GM18505 (cell line): ENCODE results near the gene NLRX1.
"Not testable (repeated sequence)": the region's sequence is repeated elsewhere in the genome, so short reads cannot be mapped to it uniquely, and the experiment has no call there.

ENCODE experiments used
- ATAC-seq: cut with Tn5 transposase; IDR thresholded peaks from one replicate; pipeline ENCODE4 v1.9.1; 2021; ENCODE audit not compliant: unreplicated experiment
- POLR2A ChIP-seq: IDR thresholded peaks from 4 replicates; pipeline ENCODE4 v1.6.1; 2011; ENCODE audit warnings: borderline replicate concordance; ENCODE audit not compliant: insufficient read depth, insufficient read length; ENCODE audit errors: extremely low read depth

NLRX1 gene

DNA sequence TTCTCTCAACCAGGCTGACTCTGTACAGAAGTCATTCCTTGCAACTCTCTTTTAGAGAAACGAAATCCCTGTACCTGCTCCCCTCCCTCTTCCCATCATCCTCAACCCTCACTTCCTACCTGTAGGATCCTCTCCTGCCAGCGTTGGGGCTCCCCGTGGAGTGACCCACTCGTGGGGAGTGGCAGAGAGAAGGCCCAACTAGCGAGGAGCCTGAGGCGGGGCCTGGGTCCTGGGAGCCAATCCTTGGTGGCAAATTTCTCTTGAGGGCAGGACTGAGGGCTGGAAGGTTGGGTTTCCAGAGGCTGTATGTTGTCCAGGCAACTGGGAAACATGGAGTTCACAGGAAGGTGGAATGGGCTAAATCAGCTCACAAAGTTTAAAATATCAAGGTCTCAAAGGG, 27.2 kb downstream of the NLRX1 start:
- TF ChIP-seq POLR2A, result no peak
- no peak for ATAC-seq

DNA sequence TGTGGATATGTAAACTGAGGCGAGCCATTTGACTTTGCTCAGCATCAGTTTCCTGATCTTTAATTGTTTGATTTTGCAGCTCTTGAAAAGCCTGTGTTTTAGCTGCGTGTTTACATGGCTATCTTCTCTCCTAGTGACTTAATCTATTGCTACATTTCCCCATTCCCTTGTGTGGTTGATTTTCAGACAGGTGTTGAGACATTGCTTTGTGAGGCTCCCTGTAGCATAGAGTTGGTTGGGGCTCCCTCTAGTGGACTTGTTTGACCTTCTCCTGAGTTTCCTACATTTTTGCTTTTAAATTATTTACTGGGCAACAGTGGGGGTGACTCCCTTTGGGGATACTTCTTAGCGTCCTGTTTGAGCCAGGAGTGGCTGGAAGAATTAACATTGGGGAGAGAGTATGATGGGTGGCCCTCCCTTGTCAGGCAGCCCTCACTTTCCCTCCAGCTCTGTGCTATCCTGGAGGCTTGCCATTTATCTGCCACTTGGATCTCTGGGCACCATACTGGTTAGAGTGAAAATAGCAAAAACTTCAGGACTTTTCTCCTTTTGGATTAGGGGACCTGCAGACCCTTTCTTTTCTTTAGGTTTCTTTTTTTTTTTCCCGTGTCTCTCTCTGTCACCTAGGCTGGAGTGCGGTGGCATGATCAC, 28.4 kb downstream of the NLRX1 start:
- no peak for TF ChIP-seq POLR2A
- ATAC-seq, result no peak

DNA sequence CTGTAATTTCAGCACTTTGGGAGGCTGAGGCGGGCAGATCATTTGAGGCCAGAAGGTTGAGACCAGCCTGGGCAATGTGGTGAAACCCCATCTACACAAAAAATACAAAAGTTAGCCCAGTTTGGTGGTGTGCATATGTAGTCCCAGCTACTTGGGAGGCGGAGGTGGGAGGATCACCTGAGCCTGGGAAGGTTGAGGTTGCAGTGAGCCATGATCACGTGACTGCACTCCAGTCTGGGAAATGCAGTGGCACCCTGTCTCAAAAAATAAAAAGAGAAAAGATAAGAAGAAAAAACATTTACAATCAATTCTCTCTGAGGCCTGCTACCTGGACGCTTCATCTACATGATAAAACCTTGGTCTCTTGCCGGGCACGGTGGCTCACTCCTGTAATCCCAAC, 30.4 kb downstream of the NLRX1 start:
- ATAC-seq, result no peak
- no peak for TF ChIP-seq POLR2A

DNA sequence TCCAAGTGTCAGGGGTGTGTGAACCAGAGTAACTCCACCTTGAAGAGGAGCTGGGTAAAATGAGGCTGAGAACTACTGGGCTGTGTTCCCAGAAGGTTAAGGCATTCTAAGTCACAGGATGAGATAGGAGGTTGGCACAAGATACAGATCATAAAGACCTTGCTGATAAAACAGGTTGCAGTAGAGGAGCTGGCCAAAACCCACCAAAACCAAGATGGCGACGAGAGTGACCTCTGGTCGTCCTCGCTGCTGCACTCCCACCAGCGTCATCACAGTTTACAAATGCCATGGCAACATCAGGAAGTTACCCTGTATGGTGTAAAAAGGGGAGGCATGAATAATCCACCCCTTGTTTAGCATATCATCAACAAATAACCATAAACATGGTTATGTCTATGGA, 32.7 kb downstream of the NLRX1 start:
- not testable (repeated sequence) for ATAC-seq

DNA sequence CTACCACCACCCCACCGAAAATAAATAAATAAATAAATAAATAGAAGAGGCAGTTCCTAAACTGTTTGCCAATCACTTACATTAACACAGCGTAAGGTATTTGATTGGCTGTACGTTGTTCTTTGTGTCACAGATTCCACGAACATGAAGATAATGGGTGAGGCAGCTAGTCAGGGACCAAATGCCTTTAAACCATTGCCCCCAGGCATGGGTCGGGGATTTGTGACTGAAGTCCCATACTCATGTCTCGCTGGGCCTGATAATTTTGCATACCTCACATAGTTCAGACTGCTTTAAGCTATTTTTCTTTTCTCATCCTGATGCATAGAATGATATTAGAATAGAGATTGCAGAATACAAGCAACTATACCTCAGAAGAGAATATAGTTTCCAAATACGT, 34.0 kb downstream of the NLRX1 start:
- TF ChIP-seq POLR2A, result no peak
- no peak for ATAC-seq

DNA sequence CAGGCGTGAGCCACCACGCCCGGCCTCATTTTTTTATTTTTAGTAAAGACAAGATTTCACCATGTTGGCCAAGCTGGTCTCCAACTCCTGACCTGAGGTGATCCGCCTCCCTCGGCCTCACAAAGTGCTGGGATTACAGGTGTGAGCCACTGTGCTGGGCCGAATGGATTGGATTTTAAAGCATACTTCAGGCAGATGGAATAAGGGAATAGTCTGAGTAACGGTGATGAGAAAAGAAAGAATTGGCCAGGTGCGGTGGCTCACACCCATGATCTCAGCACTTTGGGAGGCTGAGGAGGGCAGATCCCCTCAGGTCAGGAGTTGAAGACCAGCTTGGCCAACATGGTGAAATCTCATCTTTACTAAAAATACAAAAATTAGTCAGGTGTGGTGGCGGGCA, 35.5 kb downstream of the NLRX1 start:
- ATAC-seq, result no peak
- TF ChIP-seq POLR2A, result no peak

DNA sequence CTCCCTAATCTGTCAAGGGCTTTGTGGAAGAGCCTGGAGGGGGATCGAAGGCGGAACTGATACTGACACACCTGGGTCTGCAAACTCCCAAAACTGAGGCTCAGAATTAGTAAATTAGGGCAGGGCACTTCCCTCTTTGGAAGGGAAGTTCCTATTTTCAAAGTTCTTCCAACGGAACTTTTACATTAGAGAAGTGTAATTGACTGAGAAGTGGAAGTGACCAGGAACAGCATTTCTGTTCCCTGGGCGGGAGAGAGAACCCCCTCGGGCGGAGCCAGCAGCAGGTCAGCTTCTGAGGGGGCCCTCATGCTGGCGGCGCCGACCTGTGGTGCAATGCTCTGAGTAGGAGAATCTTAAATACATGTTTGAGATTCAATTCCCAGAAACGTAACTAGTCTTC, 36.6 kb downstream of the NLRX1 start:
- TF ChIP-seq POLR2A, result no peak
- ATAC-seq, result no peak

DNA sequence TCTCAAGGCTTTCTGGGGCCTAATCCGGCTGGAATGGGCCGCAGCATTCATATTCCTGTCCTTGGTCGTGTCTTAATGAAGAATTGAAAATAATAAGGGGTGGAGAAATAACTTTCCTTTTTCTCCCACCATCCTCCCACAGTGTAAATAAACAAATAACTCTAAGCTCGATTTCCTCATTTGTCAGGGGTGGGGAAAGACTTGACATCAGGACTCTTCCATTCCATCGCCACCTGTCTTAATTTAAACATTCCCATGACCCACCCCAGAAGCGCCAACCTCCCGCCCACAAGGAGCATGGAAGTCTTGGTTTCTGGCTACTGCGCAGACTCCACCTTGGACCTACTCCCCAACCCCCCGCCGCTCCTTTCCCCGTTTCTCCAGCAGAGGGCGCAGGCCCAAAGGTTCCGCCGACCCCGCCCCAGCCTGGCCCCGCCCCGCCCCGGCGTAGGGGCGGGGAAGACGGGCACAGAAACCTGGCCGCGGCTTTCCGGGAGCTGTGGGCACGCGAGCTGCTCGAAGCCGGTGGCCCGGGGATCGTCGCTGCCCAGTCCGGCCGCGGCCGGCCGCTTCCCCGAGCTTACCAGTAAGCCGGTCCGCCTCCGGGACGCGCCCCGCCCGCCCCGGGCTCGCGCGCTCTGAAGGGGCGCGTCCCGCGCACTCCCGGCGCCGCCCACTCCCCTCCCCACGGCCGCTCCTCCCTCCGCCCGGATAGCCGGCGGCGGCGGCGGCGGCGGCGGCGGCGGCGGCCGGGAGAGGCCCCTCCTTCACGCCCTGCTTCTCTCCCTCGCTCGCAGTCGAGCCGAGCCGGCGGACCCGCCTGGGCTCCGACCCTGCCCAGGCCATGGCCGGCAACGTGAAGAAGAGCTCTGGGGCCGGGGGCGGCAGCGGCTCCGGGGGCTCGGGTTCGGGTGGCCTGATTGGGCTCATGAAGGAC, 37.3 kb downstream of the NLRX1 start, which contains the start of gene CBL:
Gene CBL, plus strand, starts transcription at position 766 of the 937 bp plus-strand sequence. Its CDS starts 79 bp downstream, at position 845.
- ATAC-seq, result peak; percentile 78
- TF ChIP-seq POLR2A, result peak; percentile 61

DNA sequence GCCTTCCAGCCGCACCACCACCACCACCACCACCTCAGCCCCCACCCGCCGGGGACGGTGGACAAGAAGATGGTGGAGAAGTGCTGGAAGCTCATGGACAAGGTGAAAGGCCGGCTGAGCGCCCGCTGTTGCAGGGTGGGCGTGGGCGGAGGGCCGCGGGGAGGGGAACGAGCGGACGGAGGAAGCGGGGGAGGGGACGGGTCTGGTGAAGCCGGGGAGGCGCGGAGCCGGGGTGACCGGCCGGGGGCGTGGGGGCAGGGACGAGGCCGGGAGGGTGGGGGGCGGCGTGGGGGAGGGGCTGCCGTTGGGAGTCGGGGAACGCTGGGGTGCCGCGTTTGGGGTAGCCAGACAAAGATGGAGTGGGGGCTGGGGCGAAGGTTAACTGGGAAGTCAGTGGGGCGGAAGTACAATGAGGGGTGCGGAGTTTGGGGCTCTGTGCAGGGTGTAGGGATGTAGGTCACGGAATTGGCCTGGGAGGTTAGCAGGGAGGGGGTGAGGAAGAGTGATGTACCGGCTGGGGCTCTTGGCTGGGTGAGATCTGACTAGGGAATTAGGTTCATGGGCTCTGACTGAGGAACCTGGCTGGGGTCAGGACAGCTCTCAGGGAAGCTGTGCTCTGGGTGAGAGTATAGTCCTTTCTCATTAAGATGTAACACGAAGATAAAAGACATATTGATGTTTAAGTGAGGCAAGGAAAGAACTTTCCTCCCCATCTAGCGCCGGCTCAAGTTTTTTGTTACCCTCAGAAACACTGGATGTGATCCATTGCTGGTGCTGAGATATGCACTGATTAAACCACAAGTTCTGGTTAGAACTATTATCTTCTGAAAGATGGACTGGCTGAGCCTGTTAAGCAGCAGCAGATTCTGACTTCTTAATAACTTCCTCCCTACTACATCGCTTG, 38.2 kb downstream of the NLRX1 start:
- ATAC-seq, result peak; percentile 14
- TF ChIP-seq POLR2A, result no peak

DNA sequence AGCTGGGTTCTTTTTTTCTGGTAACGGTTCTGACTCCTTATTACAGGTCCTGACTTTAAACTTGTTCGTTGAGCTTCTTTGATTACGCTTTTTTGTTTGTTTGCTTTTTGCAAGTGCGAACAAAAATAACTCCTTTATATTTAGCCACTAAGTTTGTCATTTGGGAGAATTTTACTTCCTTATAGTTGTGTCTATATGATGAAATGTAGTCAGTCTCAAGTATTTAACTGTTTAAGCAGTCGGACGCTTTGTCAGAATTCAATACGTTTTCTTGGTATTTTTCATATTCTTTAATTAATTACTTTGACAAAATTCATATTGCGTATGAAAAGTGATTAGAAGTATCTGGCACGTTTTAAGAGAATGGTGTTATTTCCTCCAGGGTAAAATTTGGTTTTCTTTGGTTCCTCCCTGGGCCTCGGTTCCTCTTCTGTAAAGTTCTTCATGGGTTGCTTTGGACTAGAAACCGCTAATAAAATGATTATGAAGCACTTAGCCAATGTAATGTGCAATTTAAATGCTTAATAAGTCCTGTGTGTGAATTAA, 39.0 kb downstream of the NLRX1 start:
- TF ChIP-seq POLR2A, result no peak
- no peak for ATAC-seq

DNA sequence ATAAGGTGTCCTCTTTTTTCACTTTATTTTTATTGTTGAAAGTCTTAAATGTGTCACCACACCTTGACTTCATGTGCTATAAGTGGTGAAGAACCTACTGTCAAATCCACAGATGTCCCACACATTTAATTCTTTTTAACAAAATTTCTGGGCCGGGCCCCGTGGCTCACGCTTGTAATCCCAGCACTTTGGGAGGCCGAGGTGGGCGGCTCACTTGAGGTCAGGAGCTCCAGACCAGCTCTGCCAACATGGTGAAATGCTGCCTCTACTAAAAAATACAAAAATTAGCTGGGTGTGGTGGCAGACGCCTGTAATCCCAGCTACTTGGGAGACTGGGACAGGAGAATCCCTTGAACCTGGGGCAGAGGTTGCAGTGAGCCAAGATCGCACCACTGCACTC, 40.7 kb downstream of the NLRX1 start:
- no peak for ATAC-seq
- TF ChIP-seq POLR2A, result no peak

DNA sequence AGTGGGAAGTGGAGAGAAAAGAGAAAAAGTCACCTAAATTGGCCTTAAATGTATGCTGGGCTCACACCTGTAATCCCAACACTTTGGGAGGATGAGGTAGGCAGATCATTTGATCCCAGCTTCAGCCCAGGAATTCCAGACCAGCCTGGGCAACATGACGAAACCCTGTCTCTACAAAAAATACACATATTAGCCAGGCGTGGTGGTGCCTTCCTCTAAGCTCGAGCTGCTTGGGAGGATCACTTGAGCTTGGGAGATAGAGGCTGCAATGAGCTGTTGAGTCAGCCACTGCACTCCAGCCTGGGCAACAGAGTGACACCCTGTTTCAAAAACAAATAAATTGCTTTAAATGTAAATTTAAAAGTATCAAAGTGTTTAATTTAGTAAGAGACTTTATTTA, 41.5 kb downstream of the NLRX1 start:
- no peak for TF ChIP-seq POLR2A
- no peak for ATAC-seq
